A673 (cell line): ENCODE results near the gene CCDC85C.

ENCODE experiments used
- CTCF ChIP-seq: fragments of 300-800, 200-600 bp; sonication (generic); conservative IDR thresholded peaks from 2 replicates; pipeline ENCODE4 v1.5.1; 2017; ENCODE audit warnings: low read depth, mild to moderate bottlenecking, antibody characterized with exemption, low read length, moderate library complexity, mixed read lengths
- EZH2 ChIP-seq: fragments of 200-600 bp; sonication (generic); IDR thresholded peaks from 2 replicates; pipeline ENCODE4 v1.6.1; 2017; ENCODE audit warnings: borderline replicate concordance, low read depth, mild to moderate bottlenecking, mixed read lengths, antibody characterized with exemption, low read length; ENCODE audit not compliant: poor library complexity, severe bottlenecking

- no peak for TF ChIP-seq CTCF
- TF ChIP-seq EZH2: no peak
These were observed 59.0 kb downstream of the CCDC85C start for GRCh38 chr14:99544991-99545390.
